GM19239 (cell line): ENCODE data around the gene AMACR.
"Not testable (repeated sequence)": the region's sequence is repeated elsewhere in the genome, so short reads cannot be mapped to it uniquely, and the experiment has no call there.

ENCODE experiments used
- DNase-seq: peaks from one replicate; pipeline ENCODE4 v3.0.0; 2011; ENCODE audit warnings: low spot score; ENCODE audit not compliant: insufficient read length
- FAIRE-seq: peaks from 2 replicates; lab custom pipeline; 2011; peaks lifted over from hg19 to GRCh38; lab: Jason Lieb, UNC

AMACR gene

DNA sequence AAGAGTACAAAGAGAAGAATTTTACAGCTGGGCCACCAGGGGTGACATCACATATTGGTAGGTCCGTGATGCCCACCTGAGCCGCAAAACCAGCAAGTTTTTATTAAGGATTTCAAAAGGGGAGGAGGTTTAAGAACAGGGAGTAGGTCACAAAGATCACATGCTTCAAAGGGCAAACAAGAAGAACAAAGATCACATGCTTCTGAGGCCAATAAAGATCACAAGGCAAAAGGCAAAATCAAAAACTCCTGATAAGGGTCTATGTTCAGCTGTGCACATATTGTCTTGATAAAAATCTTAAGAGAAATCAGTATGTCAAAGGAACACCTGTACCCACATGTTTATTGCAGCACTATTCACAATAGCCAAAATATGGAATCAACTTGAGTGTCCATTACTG lies 2.3 kb upstream of the AMACR start:
- FAIRE-seq, DNase-seq: not testable (repeated sequence)

DNA sequence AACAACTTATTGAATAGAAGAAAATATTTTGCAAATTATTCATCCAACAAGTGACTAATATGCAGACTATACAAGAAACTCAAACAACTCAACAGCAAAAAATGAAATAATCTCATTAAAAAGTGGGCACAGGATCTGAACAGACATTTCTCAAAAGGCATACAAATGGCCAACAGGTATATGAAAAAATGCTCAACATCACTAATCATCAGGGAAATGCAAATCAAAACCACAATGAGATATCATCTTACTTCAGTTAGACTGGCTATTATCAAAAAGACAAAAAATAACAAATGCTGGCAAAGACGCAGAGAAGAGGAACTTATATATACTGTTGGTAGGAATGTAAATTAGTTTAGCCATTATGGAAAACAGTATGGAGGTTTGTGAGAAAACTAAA lies 1.8 kb upstream of the AMACR start:
- DNase-seq (no peak), FAIRE-seq (no peak)

DNA sequence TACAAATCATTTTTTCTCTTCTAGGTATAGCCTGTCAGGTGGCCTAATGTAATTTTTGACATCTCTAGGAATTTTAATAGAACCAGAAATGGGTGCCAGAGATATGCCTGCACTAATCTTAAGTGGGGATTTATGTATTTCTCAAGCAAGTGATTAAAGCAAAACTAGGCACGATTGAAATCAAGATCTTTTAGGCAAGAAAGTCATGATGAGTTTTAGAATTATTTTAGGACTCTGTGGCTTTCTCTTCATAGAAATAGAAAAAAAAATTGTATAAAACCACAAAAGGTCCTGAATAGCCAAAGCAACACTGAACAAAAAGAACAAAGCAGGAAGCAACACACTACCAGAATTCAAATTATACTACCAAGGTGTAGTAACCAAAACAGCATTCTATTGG lies 952 bp upstream of the AMACR start:
- no peak for FAIRE-seq
- no peak for DNase-seq

DNA sequence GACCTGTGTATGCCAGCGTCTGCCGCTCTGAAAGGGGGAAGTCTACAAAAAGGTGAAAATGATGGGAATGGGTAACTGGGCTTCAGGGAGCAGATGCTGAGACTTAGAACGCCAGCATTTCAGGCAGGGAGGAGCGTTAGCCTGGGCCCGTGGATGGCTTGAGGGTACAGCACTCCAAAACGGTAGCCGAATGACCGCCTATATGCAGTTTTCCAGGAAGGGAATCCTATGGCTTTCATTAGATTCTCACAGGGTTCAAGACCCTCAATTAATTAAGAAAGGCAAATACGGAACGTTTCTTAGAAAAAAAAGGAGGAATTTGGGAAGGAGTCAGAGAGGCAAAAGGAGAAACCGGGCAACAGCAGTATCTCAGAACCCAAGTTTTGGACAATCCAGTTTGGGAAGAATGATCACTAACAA lies 639 bp downstream of the AMACR start:
- no peak for DNase-seq
- no peak for FAIRE-seq

DNA sequence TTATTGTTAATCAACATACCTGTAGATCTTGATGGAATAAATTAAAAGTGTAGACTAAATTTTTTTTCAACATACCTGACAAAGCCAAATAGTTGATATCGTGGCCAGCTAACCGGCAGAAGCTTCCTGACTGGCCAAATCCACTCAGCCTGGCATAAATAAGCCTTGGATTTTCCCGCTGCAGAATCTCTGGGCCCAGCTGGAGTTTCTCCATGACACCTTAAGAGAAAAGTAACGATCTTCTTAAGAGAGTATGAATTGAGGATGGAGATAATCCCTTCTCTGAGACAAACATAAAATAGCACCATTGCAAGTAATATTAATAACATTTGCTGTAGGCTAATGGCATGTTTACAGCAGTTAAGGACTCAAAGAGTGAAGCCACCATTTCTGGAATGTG lies 2.2 kb downstream of the AMACR start:
- DNase-seq = no peak
- no peak for FAIRE-seq

DNA sequence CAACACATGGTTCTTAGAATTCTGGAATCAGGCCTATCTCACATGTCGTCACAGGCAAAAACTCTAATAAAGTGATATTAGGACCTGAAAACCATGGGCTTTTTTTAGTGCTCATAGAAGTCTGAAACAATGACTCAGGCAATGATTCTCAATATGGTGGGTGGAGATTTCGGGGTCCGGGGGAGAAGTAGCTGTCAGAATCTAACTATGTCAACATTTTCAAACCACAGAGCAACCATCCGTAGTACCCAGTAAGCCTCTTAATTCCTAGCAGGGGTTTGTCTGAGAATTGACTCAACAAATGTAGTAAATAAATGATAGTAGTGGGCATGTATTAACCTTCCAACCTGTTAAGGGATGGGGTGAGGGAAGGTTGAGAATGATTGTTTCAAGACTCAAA lies 2.6 kb downstream of the AMACR start:
- no peak for FAIRE-seq

DNA sequence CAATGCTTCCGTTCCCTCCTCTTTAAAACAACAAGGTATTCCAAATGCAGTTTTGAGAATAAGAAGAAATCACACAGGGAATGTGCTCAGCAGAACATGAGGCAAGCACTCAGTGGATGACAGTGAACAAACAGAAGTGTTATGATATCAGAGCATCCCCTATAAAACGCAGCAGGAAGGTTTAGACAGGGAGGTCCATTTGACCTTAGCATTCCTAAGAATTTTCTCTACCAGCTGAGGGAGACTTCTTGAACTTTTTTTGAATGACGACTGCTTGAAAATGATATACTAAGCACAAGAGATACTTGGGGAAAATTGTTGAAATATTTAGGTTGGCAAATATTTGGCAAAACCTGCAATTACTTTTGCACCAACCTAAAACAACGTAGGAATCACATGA lies 3.9 kb downstream of the AMACR start:
- no peak for DNase-seq
- no peak for FAIRE-seq

More for the DNA sequence above, 2.6 kb downstream of the AMACR start:
- DNase-seq = no peak

DNA sequence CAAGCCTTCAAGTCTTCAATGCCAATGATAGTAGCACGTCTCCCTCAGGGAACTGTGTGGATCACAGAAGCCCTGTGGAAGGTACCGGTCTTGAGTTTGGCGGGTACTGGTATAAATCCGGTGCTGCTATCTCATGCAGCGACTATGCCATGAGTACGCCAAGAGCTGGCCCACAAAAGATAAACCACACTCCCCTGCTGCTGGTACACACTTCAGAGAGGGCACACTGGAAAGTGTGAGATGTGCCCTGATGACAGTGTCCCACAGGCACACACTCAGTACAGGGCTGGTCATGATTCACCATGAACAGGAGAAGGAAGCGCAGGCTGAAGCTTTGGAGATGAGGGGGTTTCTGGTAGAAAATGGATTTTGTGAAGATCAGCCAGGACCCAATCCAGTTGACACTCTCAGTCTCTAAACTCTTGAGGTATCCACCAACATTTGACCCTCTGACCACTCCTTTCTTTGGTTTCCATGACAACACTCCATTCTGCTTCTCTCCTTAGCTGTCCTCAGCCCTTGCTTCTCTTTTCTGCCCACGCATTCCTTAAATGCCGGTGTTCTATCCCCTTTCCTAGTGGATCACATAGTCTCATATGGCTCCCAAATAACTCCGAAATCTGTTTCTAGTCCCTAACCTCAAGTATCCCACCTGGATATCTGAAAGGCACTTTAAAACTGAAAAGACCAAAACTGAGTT lies 5.1 kb downstream of the AMACR start:
- FAIRE-seq = no peak
- DNase-seq = no peak

DNA sequence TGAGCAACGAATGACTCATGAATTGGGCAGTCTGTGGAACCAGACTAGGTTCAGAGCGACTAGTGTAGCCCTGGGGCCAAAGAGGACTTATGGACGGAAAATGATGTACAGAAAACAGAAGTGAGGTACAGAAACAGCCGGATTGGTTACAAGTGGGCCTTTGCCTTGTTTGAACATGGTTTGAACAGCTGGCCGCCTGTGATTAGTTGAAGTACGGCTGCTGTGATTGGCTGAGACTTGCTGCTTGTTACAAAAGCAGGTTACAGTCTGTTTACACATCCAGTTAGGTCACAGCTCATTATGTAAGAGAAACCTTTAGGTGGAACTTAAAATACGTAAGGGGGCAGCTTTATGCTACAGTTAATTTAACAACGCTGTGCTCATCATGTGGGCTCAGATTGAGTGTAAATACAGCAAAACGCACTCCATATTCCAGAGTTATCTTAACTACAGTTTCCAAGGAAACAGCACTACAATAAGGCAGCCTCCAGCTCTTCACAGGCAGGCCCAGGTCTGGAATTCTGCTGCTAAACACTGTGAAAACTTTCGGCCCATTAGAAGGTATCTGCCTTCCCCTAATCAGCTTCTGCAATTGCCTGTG lies 6.5 kb downstream of the AMACR start:
- DNase-seq = no peak
- FAIRE-seq = no peak

DNA sequence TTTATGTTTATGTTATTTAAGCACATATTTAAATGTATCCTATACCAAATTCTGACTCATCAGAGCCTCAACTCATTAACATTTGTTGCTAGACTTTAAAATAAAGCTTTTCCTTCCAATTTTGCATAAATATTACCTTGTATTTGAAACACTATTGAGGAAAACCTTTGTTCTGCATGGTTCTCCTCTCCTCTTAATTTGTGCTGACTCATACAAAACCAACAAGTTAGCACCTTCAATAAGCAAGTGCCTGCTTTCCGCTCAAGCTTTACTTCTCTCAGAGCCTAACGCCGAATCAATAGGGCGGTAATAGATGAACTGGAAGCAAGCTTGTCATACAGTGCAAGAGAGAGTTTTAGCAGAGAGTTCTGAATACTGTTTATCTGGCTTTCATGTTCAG lies 7.9 kb downstream of the AMACR start:
- FAIRE-seq (no peak), DNase-seq (no peak)

DNA sequence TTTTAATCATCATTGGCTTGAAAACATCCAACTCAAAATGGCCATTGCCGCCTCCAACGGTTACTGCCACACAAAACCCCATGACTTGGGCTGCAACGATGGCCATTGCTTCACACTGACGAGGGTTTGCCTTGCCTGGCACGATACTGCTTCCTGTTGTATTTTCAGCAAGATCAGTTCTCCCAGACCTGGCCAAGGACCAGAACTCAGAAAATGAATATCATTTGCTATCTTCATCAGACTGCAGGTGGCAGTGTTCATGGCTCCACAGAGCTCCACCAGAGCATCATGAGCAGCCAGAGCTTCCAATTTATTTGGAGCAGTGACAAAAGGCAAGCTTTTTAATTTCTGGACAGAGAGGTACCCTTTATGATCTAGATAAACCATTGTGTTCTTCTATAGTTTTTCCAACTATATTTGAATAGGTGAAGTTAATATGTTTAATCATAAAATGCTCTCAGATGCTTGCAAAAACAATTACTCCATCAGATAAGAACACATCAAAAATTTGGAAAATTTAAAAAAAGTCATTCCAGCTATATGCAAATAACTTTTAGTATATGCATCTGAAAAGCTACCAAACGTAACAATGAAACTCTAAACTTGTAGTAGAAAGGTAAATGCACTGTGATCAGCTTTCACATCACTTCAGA lies 10.4 kb downstream of the AMACR start:
- DNase-seq (peak; percentile 17), FAIRE-seq (peak; percentile 75)

DNA sequence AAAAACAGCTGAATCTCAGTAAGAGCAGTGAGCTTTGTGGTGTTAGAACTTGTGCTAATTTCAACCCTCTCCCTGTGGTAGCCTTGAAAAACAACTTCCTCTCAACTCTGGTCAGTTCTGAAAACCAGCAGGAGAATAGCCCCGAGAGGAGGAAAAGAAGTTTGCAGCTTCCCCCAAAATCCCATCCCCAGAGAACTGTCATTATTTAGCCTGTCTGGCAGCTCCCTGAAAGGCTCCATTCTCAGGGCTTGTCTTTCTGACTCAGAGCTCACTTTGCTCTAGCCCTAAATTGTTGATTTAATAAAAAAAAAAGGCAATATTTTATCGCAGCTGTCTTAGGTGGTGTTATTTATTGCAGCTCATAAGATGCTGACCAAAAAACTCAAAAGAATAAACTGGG lies 12.0 kb downstream of the AMACR start:
- FAIRE-seq = no peak
- DNase-seq = no peak

DNA sequence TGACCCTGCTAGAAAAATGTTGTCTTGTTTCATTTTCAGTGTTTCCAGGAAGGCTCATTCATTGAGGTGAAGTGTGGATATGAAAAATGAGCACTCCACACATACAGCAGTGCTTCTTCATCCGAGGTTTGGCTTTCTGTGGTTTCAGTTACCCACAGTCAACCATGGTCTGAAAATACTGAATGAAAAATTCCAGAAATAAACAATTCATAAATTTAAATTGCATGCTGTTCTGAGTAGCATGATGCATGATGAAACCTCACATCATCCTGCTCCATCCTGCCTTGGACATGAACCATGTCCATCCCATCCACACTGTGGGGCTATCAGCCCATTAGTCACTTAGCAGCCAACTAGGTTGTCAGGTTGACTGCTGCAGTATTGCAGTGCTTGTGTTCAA lies 13.0 kb downstream of the AMACR start:
- FAIRE-seq = no peak
- DNase-seq = no peak

DNA sequence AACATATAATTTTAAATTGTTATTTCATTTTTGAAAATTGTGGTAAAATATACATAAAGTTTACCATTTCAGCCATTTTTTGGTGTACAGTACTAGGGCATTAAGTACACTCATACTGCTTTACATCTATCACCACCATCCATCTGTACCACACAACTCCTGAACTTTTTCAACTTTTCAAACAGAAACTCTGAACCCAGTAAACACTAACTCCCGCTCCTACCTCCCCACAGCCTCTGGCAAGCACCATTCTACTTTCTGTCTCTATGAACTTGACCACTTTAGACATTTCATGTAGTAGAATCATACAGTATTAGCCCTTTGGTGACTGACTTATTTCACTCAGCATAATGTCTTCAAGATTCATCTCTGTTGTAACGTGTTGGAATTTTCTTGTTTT lies 15.0 kb downstream of the AMACR start:
- FAIRE-seq = no peak
- no peak for DNase-seq

DNA sequence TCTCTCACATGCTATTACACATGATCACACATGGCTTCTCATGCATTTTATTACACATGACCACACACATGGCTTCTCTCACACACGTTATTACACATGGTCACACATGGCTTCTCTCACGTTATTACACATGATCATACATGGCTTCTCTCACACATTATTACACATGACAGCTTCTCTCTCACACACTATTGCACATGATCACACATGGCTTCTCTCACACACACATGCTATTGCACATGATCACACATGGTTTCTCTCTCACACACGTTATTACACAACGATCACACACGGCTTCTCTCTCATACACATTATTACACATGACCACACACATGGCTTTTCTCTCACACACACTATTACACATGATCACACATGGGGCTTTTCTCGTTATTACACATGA lies 22.4 kb downstream of the AMACR start:
- FAIRE-seq (no peak), DNase-seq (no peak)

DNA sequence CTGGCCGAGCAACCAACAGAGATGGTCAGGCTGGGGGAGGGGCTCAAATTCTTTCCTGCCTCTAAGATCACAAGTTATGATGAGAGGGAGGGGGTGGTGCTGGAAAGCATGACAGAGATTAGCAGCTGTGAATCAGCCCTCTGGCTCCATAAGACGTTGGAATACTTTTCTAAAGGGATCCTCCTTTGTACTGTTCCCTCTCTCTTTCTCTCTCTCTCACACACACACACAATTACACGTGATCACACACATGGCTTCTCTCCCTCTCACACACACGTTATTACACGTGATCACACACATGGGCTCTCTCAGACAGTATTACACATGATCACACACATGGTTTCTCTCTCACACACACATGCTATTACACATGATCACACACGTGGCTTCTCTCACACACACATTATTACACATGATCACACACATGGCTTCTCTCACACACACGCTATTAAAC lies 23.2 kb downstream of the AMACR start, which contains the start of gene SLC45A2:
Gene SLC45A2 (minus strand): TSS at position 23 of the 454 bp plus-strand sequence. CDS start 110 bp downstream, outside the sequence.
- DNase-seq (no peak), FAIRE-seq (no peak)

DNA sequence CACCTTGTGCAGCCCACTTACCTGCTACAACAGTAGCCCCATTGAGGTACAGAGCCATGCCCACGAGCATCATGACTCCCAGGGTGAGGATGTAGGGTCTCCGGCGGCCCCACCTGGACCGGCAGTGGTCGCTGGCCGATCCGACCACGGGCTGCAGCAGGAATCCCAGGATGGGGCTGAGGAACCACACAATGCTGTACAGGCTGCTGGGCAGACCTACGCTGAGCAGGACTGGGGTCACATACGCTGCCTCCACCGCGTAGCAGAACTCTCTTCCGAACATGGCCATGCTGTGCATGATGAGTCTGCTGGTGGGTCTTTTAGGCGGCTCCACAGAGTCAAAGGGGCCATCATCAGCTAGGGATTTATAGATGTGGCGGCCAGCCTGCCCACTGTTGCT lies 23.7 kb downstream of the AMACR start:
- DNase-seq (no peak), FAIRE-seq (no peak)

DNA sequence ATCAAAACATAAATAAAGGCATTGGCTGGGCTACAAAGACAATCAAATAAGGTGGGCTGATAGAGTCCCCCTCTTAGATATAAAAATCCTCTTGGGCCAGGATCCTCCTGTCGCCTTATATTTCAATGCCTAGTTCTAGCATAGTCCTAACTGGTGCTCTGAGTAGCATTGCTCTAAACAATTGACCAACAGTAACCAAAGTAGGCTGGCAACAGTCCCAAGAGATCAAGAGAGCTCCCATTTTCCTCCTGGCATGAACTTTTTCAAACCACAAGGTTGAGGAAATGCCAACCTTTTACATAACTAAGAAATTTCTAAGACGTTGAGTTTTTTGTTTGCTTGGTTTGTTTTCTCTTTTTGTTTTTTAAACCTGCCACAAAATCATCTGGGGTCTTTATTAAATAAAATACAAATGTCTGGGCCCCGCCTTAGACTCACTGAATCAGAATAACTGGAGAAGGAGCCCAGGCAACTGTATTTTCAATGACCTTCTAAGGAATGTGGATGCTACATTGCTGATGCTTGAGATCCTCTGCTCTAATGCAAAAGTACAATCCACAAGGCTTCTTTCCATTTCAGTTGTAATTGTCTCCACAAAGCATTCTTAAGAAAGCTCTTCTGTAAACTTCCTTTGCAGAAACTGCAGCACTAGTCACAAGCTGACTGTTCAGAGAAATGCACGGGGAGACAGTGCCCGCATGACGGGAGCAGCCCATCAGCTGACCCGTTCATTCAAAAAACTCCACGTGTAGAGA lies 26.3 kb downstream of the AMACR start:
- DNase-seq = no peak
- no peak for FAIRE-seq

DNA sequence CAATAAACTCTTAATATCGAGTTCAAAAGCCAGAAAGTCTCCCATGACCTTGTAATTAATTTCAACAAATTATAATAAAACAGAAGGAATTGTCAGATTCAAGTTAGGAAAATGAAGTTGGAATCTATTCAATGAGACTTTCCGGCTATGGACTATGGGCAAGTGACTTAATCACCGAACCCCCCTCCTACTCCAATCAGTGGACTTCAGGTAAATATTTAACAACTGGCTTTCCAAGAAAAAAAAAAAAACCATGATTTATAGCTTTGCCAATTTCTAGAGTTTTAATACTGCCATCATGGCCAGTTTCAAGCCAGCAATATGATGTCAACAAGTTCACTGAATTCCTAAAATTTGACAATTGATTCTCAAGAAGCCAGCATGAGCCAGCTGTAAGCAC lies 27.8 kb downstream of the AMACR start:
- FAIRE-seq (no peak), DNase-seq (no peak)

DNA sequence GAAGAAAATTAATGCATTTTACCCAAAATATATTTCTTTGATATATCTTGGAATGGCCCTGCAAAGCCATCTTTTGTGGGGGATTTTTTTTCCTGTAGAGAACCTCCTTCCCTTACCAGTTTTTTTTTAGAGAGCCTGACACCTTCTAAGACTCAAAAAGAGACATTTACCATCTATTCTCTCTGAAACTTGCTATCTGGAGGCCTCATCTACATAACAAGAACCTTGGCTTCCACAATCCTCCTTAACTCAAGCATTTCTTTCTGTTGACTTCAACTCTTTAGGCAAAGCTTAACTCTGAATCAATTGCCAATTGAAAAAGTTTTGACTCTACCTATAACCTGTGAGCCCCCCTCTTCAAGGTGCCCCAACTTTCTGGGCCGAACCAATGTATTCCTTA lies 29.5 kb downstream of the AMACR start:
- DNase-seq (no peak), FAIRE-seq (no peak)

DNA sequence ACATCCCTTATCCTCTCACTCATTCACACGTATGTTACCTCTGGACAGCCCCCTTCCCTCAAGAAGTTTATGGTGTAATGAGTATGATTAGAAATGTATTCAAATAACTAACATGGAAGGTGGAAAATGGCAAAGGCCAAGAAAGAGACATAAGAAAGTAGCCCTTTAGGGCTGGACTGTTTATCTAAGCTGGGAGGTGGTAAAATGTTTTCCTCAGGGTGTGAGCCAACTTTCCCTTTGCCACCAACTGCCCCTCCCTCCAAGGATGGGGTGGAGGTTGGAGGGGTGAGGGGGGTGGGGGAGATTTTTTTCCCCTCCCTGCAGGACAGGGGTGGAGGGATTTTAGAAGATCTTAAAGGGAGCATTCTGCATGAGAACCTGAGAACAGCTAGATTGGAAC lies 31.5 kb downstream of the AMACR start:
- FAIRE-seq = no peak
- no peak for DNase-seq
